Stimulated activated CD8-positive, alpha-beta memory T cell treated with anti-CD3 and anti-CD28 coated beads, Interleukin-15, amount 100 ng/mL, for 48 hours (primary cell): ENCODE measurements around the gene DUOXA2.
"Not testable (repeated sequence)": the region's sequence is repeated elsewhere in the genome, so short reads cannot be mapped to it uniquely, and the experiment has no call there.

Experiments
- DNase-seq, 2 donors: peaks; one replicate each; pipeline ENCODE4 v3.0.0-alpha.2; 2020; ENCODE audit warnings: low read depth in 2 of 2

Gene DUOXA2

DNA sequence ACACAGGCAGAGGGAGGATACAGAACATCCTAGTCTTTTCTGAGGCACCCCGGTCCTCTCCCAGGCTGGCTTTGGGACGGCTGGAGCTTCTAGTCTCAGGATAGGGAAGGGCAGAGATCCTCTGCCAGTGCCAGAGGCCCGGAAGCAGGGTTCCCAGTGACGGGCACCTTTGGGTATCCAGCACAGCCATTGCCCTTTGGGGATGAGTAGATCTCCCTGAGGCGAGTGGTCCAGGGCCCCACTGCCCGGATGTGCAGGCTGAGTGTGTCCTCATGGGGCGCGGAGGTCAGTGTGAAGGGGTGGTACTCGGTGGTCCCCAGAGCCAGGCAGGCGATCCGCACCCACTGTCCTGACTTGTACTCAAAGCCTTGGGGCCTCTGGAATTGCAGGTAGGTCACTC is 18.5 kb upstream of the DUOXA2 start:
- no peak for DNase-seq

DNA sequence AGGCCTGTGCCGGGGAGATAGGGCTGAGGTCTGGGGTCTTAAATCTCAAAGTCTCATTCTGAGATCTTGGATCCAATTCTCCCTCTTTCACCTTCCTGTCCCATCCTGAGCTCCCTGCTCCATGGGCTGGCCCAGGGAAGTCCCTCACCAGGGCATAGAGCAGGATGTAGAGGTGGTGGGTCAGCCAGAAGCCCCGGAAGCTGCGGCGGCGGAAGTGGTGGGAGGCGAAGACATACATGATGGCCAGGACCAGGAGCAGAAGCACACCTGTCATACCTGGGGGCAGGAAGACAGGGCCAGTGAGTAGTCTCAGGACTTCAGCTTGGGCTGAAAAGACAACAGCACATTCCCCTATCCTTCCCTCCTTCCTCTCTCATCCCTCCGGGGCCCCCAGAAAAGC is 16.7 kb upstream of the DUOXA2 start:
- no peak for DNase-seq

DNA sequence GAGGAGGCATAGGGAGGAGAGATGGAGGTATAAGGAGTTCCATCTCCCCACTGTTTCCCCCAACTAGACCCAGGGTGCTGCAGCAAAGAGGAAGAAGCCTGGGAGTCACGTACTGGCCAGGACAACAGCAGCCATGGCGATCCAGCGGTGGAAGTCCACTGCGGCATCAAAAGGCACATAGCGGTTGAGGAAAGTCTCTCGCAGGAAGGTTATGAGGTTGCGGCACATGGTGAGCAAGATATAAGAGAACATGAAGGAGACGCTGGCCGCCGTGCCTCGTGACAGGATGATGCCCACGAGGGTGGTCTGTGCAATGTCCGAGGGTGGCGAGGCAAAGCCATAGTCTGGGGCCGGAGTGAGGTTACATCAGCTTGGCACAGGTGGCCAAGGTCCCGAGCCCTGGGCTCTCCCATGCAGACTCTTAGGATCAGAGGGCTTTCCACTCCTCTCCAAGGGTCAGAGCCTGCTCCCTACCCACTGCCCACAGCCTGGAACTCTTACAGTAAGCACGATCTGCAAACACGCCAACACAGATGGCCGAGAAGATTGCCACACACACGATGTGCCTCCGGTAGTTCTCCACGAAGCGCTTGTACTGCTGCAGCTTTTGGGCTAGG is 14.5 kb upstream of the DUOXA2 start:
- no peak for DNase-seq

DNA sequence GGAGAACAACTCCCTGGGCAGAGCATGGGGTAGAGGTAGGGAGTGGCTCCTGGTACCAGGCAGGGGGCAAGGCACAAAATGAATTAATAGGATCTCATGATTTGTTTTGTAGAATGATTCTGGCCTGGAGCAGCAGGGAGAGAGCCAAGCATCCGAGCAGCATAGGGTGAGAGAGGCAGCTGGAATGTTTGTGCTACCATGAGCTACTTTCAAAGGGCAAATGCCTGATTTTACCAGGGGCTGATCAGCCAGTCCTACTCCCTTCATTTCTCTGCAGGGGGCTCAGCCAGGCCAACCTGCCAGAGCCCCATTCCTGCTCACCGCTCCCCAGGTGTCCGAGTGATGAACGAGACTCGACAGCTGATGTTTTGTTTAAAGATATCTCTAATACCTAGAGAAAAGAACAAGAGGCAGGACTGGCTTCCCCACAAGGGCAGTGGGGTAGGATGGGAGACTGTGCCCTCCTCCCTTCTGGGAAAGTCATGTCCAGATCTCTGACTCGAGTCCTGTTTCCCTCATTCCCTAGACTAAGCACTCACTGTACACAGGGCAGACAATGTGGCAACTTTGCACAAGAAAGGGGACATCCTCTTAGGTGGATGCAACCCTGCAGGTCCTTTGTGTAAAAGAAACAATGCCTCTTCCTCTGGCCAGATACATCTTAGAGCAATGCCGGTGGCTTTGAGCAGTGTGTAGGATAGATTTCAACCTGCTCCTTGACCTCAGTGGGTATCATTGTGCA is 13.1 kb upstream of the DUOXA2 start:
- no peak for DNase-seq

DNA sequence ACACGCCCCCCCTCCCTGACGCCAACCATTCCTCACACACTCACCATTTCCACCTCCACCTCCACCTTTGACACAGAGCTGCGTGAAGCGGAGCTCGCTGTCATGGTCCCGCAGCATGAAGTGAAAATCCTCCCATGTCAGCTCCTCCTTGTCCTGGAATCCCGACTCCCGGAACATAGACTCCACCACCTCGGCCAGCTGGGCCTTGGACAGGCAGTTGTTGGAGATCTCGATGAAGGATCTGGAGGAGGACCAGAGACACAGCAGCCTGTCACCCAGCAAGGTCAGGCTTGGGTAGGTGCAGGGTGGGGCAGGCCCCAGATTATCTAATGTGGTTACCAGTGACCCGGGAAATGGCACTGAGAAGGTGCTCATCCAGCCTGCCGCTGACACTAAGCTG is 12.4 kb upstream of the DUOXA2 start:
- no peak for DNase-seq

DNA sequence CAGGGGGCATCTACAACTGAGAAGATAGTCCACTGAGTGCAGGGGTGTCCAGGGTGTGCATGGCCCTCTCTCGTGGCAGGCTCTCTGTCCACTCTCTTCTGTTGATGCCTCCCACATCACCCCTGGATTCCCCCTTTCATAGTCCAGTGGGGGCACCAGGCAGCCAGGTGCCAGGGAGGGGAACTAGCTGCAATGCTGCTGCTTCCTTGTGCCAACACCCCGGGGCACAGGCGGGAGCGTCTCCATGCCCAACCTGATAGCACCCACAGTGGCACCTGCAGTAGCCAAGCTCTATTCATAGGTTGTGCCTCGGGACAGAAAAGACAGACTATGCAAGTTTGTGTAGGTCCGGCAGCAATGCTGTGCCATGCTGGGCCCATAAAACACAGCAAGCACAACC is 11.9 kb upstream of the DUOXA2 start:
- no peak for DNase-seq

DNA sequence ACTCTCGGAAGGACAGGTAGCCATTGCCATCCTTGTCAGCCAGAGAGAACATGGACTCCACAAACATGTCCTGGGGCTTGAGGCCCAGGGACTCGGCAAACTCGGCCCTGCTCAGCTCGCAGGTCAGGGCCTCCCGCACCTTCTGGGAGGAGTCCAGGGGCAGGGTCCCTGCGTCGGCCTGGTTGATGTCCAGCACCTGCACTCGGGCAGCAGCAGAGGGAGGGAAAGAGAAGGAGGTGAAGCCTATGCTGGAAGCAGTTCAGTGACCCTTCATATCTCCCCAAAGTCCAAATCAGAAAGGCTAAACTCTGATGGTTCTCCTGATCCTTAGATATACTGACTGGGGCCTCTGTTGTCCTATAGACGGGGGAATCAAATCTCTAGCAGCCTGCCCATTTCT is 10.0 kb upstream of the DUOXA2 start:
- not testable (repeated sequence) for DNase-seq

DNA sequence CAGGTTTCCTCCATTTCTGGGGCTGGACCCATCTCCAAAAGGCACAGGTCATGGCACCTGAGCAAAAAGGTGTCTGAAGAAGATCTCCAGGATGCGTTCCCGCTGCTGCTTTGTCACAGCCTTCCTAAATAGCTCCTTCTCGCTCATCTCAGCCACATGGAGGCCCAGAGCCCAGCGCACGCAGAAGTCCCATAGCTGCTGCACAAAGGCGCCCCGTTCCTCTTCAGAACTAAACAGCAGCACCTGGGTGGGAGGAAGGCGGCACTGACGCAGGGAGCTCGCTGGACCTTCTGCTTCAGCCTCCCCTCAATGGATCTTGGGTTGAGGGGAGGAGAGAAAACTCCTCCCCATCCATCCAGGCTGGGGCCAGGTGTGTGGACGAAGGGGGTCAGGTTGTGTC is 8.5 kb upstream of the DUOXA2 start:
- no peak for DNase-seq

DNA sequence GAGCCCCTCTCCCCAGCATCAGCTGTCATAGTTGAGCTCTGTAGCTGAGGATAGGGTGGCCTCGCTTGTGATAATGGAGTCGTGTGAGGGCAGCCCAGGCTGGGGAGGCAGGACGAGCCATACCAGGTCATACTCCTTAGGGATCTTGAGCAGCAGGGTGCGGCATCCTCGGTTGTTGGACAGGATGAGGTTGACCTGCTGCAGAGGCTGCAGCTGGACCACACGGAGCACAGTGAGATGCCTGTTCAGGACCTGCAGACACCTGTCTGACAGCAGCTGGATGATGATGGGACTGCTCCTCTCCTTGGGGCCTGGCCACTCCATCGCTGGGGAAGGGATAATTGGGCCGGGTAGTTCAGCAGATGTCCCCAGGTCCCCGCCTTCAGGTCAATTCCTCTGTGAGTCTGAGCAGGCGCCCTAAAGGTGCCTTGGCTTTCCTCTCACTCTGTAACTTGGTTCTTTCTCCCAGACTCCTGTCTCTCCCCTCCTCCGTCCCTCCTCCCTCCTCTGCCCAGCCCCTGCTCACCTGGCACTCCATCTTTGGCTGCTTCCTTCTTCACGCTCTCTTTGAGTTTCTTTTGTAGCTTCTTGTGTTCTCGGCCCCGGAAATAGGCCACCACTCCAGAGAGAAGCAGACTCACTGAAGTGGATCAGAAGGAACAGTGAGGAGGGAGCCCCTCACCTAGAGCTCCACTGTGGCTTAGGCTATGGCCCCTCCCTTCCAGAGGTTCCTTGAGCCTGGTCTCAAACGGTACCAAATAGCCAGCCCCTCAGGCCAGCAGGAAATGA is 7.9 kb upstream of the DUOXA2 start:
- no peak for DNase-seq

DNA sequence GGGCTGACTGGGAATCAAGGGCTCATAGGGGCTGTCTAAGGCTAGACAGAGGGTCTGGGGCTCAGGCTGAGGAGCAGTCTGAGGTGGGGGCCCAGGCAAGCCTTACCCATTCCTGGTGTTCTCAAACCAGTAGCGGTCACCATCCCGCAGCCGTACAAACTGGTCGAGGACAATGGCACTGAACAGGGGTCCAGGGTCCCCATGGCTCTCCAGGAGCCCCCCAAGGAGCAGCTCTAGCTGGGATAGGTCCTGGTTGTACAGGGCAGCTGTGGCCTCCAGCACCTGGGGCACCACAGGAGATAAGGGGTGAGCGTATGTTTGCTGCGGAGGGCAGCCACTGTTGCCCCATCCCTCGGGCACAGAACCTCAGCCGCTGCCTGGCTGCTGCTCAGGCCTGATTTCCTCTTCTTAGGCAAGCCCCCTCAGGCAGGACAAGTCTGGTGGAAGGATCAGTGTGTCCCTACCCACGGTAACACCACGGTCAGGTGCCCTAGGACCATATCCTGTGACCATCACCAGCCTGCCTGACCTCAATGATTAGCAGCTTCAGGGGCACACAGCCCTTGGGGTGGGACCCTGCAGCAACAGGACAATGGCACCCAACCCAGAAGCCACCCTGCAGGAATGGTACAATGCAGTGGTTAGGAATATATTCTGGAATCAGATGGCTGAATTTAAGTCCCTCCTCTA is 6.0 kb upstream of the DUOXA2 start:
- DNase-seq, result no peak

DNA sequence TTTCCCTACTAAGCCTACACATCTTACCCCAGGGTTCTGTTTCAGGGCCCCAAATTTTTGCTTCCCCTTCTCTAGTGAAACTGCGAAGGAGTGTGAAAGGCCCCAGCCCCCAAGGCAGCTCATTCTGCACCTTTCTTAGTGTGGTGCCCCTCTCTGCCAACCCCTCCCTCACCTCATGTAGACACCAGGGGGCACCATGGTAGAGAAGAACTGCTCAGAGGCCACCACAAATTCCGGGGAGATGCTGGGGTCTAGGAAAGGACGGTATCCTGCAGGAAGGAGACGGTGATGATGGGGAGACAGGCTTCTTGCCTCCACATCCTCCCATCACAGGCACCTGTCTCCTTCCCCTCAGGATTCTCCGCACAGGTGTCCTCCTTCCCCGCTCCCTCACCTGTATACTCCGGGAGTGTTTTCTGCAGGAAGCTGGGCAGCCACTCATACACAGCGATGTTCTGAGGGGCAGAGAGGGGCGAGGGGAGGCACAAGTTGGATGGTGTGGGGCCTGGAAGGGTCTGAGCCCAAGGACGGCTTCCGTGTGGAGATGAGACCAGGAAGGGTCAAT is 3.8 kb upstream of the DUOXA2 start:
- DNase-seq, result no peak

DNA sequence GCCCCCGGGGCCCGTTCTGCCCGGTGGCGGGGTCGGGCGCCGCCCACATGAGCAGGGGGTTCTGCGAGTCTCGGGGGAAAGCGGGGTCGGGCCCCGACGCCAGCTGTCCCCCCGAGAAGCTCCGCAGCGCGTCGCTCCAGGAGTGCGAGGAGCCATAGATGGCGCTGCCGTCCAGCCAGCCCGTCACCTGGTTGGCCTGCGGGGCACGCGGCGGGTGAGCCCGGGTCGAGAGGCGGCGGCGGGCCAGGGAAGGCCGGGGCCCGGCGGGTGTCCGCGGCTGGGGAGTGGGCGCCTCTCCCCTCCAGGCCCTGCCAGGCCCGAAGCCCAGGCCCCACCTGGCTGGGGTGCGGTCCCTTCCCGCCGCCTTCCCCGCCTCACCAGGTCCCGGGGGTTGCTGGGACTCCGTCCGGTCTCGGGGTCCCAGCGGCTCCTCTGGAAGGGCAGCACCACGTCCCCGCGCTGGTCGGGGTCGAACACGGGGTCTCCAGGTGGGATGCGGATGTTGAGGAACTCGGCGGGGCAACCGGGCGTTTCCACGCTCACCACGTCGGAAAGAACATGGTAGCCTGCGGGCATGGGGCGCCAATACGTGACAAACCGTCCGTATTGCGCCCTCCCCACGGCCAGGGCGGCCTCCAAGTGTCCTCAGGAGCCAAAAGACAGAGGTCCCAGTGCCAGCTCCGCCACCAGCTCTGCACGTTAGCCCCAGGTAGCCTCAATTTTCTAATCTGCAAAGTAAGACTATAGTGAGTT is 2.6 kb upstream of the DUOXA2 start:
- DNase-seq, result no peak

DNA sequence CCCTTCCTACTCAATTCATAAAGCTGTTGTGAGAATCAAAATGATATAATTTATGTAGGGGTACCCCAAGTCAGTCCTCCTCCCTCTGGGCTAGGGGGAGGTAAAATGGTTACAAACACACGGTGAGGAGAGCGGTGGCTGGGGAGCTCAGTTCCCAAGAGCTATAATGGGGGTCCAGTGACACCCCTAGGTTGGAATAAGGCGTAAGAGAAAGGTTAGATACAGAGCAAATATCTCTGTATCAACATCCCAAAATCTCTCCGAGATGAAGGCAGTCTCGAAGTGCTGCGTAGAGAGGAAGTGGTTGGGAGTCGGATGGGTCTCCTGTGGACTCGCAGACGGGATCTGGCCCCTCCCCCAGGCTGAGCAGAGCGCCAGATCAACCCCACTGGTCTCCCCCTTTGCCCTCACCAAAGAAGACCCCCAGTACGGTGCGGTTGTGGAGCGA is 2.0 kb upstream of the DUOXA2 start:
- DNase-seq, result no peak

DNA sequence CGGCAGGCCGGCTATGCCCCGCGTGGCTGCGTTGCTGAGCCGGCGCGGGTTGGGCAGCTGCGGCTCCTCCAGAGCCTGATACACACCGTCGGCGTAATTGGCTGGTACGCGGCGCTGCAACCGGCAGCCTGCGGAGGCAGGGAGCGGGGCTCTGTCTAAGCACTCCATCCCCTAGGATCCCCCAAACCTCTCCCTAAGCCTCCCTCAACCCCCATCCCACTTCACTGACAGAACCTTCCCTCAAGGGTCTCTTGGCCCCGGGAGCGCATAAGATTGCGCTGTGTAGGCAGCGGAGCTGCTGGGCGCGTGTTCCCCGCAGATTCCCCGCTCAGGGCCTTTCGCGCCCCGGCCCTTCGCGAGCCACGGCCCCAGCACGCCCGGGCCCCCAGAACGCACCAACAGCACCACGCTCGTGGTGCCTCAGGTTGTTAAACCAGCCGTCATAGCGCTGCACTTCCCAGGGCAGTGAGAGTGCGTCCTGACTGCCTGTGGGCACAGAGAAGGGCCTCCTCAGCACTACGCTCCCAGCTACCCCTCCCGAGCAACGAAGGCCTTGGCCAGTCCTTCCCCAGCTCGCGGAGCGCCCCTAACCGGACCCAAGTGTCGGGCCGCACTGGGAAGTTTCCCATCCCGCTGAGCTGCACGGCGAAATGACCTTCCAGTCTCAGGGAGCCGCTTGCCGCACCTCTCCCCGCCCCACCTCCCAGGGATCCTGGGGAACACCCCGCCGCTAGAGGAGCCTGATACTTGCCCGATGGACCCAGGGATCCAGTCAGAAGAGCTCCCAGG is 1.3 kb upstream of the DUOXA2 start:
- DNase-seq, result no peak

DNA sequence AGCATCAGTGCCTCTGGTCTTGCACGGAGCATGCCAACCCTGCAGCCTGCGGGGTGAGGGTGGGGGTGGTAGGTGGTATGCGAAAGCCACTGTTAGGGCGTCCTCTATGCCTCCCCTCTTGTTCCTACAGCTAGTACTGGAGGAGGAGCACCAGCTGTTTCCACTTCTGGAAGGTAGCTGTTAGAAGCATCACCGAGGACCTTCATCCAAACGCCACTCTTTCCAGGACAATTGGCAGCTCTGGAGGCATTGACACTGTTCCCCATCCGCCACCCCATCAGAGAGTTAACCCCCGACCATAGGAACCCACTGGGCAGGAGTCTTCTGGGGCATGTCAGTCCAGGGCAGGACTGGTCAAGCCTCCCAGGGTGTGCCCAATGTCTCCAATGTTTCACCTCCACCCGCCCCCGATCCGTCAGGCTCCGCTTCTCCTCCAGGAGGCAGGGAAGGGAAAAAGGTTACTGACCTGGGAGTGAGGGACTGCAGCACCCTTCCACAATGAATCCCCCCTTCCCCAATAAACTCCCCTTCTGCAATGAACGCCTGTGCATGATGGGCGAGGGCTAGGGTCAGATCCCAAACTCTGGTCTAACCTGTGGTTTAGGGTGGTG is 641 bp upstream of the DUOXA2 start:
- no peak for DNase-seq

DNA sequence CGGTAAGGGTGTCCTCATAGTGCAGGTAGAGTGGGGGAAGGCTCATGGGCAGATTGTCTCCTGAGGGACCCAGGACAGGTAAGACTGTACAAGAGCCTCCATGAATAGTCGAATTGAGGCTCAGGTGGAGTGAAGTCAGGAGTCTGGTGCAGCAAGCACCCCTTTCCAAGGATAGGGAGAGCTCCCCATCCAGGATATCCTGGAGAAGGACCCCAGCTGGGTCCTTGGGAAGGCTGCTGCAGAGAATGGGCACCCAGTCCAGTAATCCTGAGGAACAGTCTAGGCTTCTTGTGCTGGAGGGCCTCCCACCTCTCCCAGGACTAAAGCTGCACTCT is 592 bp downstream of the DUOXA2 start:
- no peak for DNase-seq

DNA sequence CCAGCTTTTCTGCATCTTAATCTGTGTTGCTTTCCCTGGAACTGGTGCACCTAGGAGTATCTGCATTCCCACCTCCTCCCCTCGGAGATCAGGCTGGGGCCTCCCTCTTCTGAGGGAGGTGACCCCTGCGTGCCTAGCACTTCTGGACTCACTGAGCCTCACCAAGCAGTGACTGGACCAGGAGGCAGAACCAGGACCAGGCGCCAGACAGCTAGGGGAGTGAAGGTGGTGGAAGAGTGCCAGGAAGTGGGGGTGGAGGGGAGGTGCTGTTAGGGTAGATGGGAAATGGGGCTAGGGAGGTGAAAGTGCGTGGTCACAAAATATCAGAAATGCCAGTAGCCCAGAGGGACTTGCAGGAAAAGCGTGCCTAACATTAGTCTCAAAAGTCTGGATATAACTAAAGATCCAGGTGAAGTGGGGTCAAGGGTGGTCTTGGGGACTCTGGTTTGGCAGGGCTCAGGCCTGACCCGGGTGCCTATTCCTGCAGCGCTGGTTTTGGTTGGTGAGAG is 1.2 kb downstream of the DUOXA2 start:
- DNase-seq, result no peak

DNA sequence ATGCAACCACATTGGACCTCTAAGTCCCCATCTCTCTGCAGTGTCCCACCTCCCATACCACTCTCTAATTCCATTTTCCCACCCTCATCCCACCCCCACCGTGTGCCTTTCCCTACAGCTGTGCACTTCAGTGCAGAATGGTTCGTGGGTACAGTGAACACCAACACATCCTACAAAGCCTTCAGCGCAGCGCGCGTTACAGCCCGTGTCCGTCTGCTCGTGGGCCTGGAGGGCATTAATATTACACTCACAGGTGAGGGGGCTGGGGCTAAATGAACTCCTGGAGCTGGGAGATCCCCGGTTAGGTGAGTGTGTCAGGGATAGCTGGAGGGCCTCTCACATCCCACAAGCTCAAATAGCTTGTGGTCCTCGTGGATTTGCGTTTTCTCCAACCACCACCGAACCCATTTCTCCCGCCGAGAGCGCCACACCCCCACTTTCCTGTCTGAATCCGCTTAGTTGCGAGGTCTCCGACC is 1.9 kb downstream of the DUOXA2 start:
- DNase-seq, result no peak

DNA sequence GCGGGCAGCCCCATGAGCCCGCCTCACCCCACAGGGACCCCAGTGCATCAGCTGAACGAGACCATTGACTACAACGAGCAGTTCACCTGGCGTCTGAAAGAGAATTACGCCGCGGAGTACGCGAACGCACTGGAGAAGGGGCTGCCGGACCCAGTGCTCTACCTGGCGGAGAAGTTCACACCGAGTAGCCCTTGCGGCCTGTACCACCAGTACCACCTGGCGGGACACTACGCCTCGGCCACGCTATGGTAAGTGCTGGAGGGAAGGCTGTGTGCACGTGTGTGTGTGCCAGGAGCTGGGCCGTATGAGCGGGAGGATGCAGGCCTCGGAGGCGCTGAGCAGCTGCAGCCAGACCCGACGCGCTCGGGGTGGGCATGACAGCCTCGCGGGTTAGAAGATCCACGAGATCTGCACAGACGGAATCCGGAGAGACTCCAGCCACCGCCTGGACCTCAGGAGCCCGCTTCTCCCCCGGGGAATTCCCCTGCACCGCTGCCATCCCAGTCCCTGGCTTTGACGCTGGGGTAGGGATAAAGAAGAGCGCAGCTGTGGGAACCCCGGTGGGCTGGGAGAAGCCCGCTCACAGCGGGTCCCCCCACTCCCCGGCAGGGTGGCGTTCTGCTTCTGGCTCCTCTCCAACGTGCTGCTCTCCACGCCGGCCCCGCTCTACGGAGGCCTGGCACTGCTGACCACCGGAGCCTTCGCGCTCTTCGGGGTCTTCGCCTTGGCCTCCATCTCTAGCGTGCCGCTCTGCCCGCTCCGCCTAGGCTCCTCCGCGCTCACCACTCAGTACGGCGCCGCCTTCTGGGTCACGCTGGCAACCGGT is 2.6 kb downstream of the DUOXA2 start:
- DNase-seq, result no peak
